Astrocyte (in vitro differentiated cells and primary cell): ENCODE measurements around the gene LRP4.

Experiments used
- CTCF ChIP-seq: IDR thresholded peaks from 2 replicates; pipeline ENCODE4 v1.5.1; 2011; ENCODE audit warnings: low read depth, mild to moderate bottlenecking, inconsistent platforms, low read length, moderate library complexity; ENCODE audit not compliant: insufficient read depth
- EZH2 ChIP-seq: IDR thresholded peaks from 2 replicates; pipeline ENCODE4 v1.6.1; 2012; ENCODE audit warnings: mild to moderate bottlenecking, low read length, inconsistent platforms; ENCODE audit not compliant: insufficient read depth

GRCh38 chr11:46906609-46907041 lies 11.7 kb downstream of the LRP4 start:
- TF ChIP-seq CTCF: no peak
- no peak for TF ChIP-seq EZH2
